ENCODE measurements around the gene ZCCHC17. TPM values are rescaled to one million over a fixed set of nuclear protein-coding genes. Genes with fewer than 3 reads are reported as not detected.

The ZCCHC17 gene
- total RNA-seq, 1 donor from 2014 or later, result 51.3 TPM

GRCh38 chr1:31407029-31407626, 110.3 kb downstream of the ZCCHC17 start:
- Histone ChIP-seq H3K79me2 (ENCODE audit: insufficient read depth, low read length) (no peaks in the 10 kb centered on the region), H3K4me1 (ENCODE audit: insufficient read depth, low read length) (peaks cover 10% of the 10 kb centered on the region), H3K27me3 (ENCODE audit: insufficient read depth, low read length) (peaks cover 5% of the 10 kb centered on the region), H3K9ac (ENCODE audit: low read length) (no peak overlapping the region), H3K9me3 (ENCODE audit: insufficient read depth, low read depth, low read length) (no peaks in the 10 kb centered on the region), H3K36me3 (ENCODE audit: insufficient read depth, low read length) (no peaks in the 10 kb centered on the region), H2AFZ (ENCODE audit: low read depth, low read length) (peak overlapping the region; percentile 41), H3K4me2 (ENCODE audit: low read length) (no peak overlapping the region), H3K4me3 (ENCODE audit: insufficient read depth, low read depth, low read length) (no peak overlapping the region), H4K20me1 (ENCODE audit: insufficient read depth, low read length) (no peaks in the 10 kb centered on the region), H3K27ac (ENCODE audit: low read depth, low read length) (no peak overlapping the region)
- Mint-ChIP-seq H3K4me1 (ENCODE audit: low read depth, unreplicated experiment) (no peaks in the 10 kb centered on the region), H3K9me3 (ENCODE audit: unreplicated experiment) (no peaks in the 10 kb centered on the region), H3K4me3 (ENCODE audit: unreplicated experiment) (no peak overlapping the region), H3K27ac (ENCODE audit: unreplicated experiment) (no peak overlapping the region), H3K27me3 (ENCODE audit: low read depth, unreplicated experiment) (peaks cover 34% of the 10 kb centered on the region), H3K36me3 (ENCODE audit: low read depth, unreplicated experiment) (no peaks in the 10 kb centered on the region)
- FAIRE-seq (no peak), DNase-seq (ENCODE audit: low read depth) (no peak)
- TF ChIP-seq CTCF (IDR thresholded peaks at IDR 0.05; ENCODE audit: insufficient read depth, low read depth, low read length), result no peak
- no peak for TF ChIP-seq EZH2 (IDR thresholded peaks at IDR 0.05; ENCODE audit: insufficient read depth, low read length)

- H2AFZ ChIP-seq (ENCODE audit: low read depth, low read length), result no peak overlapping the region
- H3K4me1 ChIP-seq (ENCODE audit: insufficient read depth, low read length), result peaks cover 14% of the 10 kb centered on the region
- H4K20me1 ChIP-seq (ENCODE audit: insufficient read depth, low read length), result no peaks in the 10 kb centered on the region
- Mint-ChIP-seq H3K27ac (ENCODE audit: unreplicated experiment) (no peak overlapping the region), H3K9me3 (ENCODE audit: unreplicated experiment) (no peaks in the 10 kb centered on the region), H3K4me1 (ENCODE audit: low read depth, unreplicated experiment) (peaks cover 2% of the 10 kb centered on the region), H3K4me3 (ENCODE audit: unreplicated experiment) (no peak overlapping the region), H3K27me3 (ENCODE audit: low read depth, unreplicated experiment) (peaks cover 43% of the 10 kb centered on the region), H3K36me3 (ENCODE audit: low read depth, unreplicated experiment) (no peaks in the 10 kb centered on the region)
- no peak overlapping the region for H3K4me3 ChIP-seq (ENCODE audit: insufficient read depth, low read depth, low read length)
- H3K27ac ChIP-seq (ENCODE audit: low read depth, low read length), result no peak overlapping the region
- no peaks in the 10 kb centered on the region for H3K36me3 ChIP-seq (ENCODE audit: insufficient read depth, low read length)
- no peak for DNase-seq (ENCODE audit: low read depth)
- H3K79me2 ChIP-seq (ENCODE audit: insufficient read depth, low read length), result peaks cover 3% of the 10 kb centered on the region
- no peak overlapping the region for H3K4me2 ChIP-seq (ENCODE audit: low read length)
- no peak overlapping the region for H3K9ac ChIP-seq (ENCODE audit: low read length)
- H3K9me3 ChIP-seq (ENCODE audit: insufficient read depth, low read depth, low read length), result no peaks in the 10 kb centered on the region
- FAIRE-seq, result no peak
- TF ChIP-seq EZH2 (IDR thresholded peaks at IDR 0.05; ENCODE audit: insufficient read depth, low read length) (no peak), CTCF (IDR thresholded peaks at IDR 0.05; ENCODE audit: insufficient read depth, low read depth, low read length) (no peak)
- peaks cover 11% of the 10 kb centered on the region for H3K27me3 ChIP-seq (ENCODE audit: insufficient read depth, low read length)
Observed at GRCh38 chr1:31408788-31409318, 112.0 kb downstream of the ZCCHC17 start.
